Upper lobe of right lung (tissue), 1 donor: ENCODE measurements around the gene SKI. TPM values are rescaled to one million over a fixed set of nuclear protein-coding genes. Genes with fewer than 3 reads are reported as not detected.
A peak's percentile ranks its signal among the peaks of the same experiment; 100 is the strongest.

ENCODE experiments used
- ATAC-seq: fragments of 200-7000 bp; cut with Tn5 transposase; one replicate; pipeline ENCODE4 v1.9.1; 2020; ENCODE audit warnings: mild to moderate bottlenecking, moderate library complexity
- DNase-seq: peaks from one replicate; pipeline ENCODE4 v3.0.0-alpha.2; 2020
- H3K27ac ChIP-seq: fragments of 200-600 bp; one replicate; pipeline ENCODE4 v1.8.0; 2022
- H3K27me3 ChIP-seq: fragments of 200-600 bp; one replicate; pipeline ENCODE4 v1.8.0; 2022; ENCODE audit warnings: mild to moderate bottlenecking
- H3K36me3 ChIP-seq: fragments of 200-600 bp; one replicate; pipeline ENCODE4 v1.8.0; 2022
- H3K4me1 ChIP-seq: fragments of 200-600 bp; one replicate; pipeline ENCODE4 v1.8.0; 2022
- H3K4me3 ChIP-seq: fragments of 200-600 bp; one replicate; pipeline ENCODE4 v1.8.0; 2022; ENCODE audit warnings: mild to moderate bottlenecking
- H3K9me3 ChIP-seq: fragments of 200-600 bp; one replicate; pipeline ENCODE4 v1.8.0; 2022
- intact Hi-C: fragments of 100-400 bp; cut with DNase I; formaldehyde crosslinking; loops from one replicate; pipeline ENCODE4 v1.11.0; 2022
- total RNA-seq: library from RNA; stranded (reverse); fragmentation: NEBNext Ultra II Directional; extraction: Animal tissue kit (Norgen Biotek cat#: 25700); gene quantifications from one replicate; pipeline ENCODE4 v1.2.1, GENCODE V29; 2021
- TF ChIP-seq, protein P1 (sequence below): fragments of 200-600 bp; IDR thresholded peaks from one replicate; pipeline ENCODE4 v1.8.0; 2022; ENCODE audit warnings: antibody characterized with exemption
- donor health status: DM: no; HTN: yes; CAD: no; lungs with severe emphysema.

Gene SKI
- total RNA-seq, 1 donor from 2014 or later, result 89.6 TPM

DNA sequence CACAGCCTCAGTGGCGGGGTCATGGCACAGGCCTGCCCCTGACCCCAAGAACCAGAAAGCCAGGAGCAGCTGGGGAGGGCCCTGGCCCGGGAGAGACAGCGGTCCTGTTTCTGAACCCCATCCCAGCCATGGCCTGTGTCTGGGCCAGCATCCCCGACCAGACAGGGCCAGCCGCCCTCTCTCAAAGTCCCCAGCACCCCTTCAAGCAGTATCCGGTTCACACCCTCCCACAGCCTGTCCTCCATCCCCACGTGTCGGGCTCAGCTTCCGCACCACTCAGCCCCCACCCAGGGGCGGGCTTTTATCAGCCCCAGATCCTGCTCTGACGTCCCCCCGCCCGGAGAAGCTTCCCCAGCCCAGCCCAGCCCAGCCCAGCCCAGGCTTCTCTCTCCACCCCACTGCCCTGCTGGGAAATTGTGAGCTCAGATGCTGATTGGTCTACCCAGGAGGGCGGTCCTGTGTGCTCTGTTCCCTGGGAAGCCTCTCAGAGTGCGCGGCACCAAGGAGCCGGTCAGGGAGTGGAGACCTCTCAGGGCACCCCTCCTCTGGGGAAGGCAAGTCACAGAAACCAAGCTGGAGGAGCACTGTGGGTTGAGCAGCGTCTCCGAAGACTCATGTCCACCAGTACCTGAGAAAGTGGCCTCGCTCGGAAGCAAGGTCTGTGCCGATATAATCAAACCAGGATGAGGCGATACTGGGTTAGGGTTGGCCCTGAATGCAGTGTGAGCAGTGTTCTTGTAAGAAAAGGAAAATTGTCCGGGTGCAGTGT lies 28.9 kb upstream of the SKI start:
- no peaks in the 10 kb centered on the region for H3K9me3 ChIP-seq
- H3K36me3 ChIP-seq, result no peaks in the 10 kb centered on the region
- peaks cover 20% of the 10 kb centered on the region for H3K4me1 ChIP-seq
- peak; percentile 94 for DNase-seq
- no peaks in the 10 kb centered on the region for H3K27me3 ChIP-seq
- H3K4me3 ChIP-seq, result peak overlapping the region; percentile 55
- intact Hi-C loops, result loop anchor here (5.0 to 10.0 kb wide), 2 partner anchors 116 to 183 kb away; no protein-coding TSS in a partner anchor
- H3K27ac ChIP-seq, result peak overlapping the region; percentile 67
- ATAC-seq, result peak; percentile 84
- TF ChIP-seq, protein P1, sequence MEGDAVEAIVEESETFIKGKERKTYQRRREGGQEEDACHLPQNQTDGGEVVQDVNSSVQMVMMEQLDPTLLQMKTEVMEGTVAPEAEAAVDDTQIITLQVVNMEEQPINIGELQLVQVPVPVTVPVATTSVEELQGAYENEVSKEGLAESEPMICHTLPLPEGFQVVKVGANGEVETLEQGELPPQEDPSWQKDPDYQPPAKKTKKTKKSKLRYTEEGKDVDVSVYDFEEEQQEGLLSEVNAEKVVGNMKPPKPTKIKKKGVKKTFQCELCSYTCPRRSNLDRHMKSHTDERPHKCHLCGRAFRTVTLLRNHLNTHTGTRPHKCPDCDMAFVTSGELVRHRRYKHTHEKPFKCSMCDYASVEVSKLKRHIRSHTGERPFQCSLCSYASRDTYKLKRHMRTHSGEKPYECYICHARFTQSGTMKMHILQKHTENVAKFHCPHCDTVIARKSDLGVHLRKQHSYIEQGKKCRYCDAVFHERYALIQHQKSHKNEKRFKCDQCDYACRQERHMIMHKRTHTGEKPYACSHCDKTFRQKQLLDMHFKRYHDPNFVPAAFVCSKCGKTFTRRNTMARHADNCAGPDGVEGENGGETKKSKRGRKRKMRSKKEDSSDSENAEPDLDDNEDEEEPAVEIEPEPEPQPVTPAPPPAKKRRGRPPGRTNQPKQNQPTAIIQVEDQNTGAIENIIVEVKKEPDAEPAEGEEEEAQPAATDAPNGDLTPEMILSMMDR, result no peak

DNA sequence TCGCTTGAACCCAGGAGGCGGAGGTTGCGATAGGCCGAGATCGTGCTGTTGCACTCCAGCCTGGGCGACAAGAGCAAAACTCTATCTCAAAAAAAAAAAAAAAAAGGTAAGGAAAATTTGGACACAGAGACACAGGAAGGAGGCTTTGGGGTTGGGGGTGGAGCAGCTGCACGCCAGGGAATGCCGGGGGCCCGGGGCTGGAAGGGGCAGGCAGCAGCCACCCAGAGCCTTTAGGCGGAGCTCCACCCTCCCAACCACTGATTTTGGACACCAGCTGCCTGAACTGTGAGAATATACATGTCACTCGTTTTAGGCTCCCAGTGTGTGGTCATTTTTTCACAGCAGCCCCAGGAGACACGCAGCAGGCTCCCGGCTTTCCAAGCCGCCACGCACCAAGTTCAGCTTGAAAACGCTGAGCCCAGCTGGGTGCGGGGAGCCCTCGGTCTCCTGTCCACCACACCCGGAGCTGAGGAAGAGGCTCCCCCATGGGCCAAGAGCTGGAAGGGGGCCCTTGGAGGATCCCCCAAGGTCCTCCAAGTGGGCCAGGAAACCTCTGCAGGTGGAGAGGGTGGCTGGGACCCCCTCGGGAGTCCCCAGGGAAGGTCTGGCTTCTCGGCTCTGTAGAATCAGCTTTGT lies 27.7 kb upstream of the SKI start:
- DNase-seq (no peak), ATAC-seq (no peak)
- no peaks in the 10 kb centered on the region for H3K36me3 ChIP-seq
- intact Hi-C loops, result no loop called here
- H3K27ac ChIP-seq, result no peak overlapping the region
- peaks cover 20% of the 10 kb centered on the region for H3K4me1 ChIP-seq
- H3K27me3 ChIP-seq, result no peaks in the 10 kb centered on the region
- H3K4me3 ChIP-seq, result peak overlapping the region; percentile 55
- TF ChIP-seq, protein P1, result no peak
- no peaks in the 10 kb centered on the region for H3K9me3 ChIP-seq

DNA sequence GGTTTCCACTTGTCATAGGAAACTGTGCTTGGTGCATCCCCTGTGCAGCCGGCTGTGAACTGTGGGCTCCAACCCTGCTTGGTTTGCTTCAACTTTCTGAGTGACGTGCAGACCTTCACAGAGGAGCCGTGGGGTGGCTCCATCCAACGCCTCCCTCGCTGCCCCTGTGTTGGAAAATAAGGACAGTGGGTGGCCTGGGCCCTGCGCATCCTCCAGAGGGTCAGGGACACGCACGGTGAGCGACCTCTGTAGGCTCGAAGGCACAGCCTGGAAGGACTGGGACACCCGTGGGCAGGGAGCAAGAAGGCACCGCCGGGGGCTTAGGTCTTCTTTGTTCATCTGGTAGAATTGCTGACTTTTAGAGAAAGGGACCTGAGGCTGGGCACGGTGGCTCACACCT lies 27.1 kb upstream of the SKI start:
- Histone ChIP-seq H3K4me1 (peaks cover 21% of the 10 kb centered on the region), H3K9me3 (no peaks in the 10 kb centered on the region), H3K27ac (no peak overlapping the region), H3K36me3 (no peaks in the 10 kb centered on the region), H3K4me3 (no peak overlapping the region), H3K27me3 (no peaks in the 10 kb centered on the region)
- TF ChIP-seq, protein P1, result no peak
- ATAC-seq (no peak), DNase-seq (no peak)
- intact Hi-C loops, result no loop called here

DNA sequence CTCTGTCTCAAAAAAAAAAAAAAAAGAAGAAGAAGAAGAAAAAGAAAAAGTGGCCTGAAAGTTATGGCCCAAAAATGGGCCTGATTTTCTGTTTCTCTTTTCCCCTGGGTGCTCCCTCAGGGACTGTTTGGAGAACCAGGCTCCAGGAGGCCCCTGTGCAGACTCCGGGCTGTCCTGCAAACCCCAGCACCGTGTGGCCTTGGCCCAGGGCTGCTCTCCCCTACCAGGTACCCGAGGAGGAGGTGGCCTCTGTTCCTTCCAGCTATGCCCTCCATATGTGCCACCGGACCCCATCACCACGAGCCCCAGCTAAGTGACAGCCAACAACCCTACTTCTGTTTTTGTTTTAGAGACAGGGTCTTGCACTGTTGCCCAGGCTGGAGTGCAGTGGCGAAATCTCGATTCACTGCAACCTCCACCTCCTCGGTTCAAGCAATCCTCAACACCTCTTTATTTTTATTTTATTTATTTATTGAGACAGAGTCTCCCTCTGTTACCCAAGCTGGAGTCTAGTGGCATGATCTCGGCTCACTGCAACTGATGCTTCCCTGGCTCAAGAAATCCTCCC lies 26.0 kb upstream of the SKI start:
- TF ChIP-seq, protein P1, result no peak
- no peaks in the 10 kb centered on the region for H3K9me3 ChIP-seq
- intact Hi-C loops, result no loop called here
- H3K27ac ChIP-seq, result no peak overlapping the region
- DNase-seq, result no peak
- H3K4me3 ChIP-seq, result no peak overlapping the region
- ATAC-seq, result no peak
- H3K4me1 ChIP-seq, result peaks cover 30% of the 10 kb centered on the region
- no peaks in the 10 kb centered on the region for H3K27me3 ChIP-seq
- H3K36me3 ChIP-seq, result no peaks in the 10 kb centered on the region

DNA sequence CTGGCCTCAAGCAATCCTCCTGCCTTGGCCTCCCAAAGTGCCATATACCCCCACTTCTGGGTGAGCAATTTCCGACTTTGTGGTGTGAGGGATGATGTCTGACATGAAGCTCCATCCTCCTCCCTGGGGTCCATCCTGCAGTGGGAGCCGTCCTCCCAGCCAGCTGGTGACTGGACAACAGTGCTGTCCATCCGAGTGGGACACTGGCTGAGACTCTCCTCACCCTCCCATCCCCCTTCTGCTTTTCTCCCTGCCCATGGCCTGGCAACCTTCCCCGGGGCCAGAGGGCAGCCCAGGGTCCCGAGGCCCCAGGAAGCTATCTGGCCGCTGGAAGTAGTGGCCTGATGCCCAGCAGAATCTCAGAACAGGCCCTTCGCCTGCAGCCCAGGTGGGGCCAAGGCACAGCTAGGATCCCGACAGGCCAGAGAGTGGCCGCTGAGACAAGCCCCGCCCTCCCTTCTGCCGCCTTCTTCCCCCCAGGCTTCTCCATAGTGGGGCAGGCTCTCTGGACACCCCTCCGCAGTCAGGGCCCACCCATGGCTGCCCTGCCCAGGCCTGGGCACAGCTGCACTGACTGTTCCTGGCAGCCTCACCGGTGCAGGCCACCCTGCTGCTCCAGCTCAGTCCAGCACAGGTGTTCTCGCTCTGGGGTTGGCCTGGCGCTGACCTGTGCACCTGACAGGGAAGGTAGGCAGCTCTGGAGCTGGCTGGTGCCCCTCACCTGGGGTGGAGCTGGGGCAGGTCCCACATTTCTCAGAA lies 25.1 kb upstream of the SKI start:
- no peaks in the 10 kb centered on the region for H3K27me3 ChIP-seq
- intact Hi-C loops, result no loop called here
- H3K36me3 ChIP-seq, result no peaks in the 10 kb centered on the region
- no peak overlapping the region for H3K27ac ChIP-seq
- no peak for DNase-seq
- TF ChIP-seq, protein P1, result no peak
- H3K4me3 ChIP-seq, result no peak overlapping the region
- no peaks in the 10 kb centered on the region for H3K9me3 ChIP-seq
- no peak for ATAC-seq
- H3K4me1 ChIP-seq, result peaks cover 39% of the 10 kb centered on the region
